HepG2 (cell line): ENCODE data around the gene ZBTB7A. TPM values are rescaled to one million over a fixed set of nuclear protein-coding genes. Genes with fewer than 3 reads are reported as not detected.

Experiments
- ADNP ChIP-seq: sonication (generic); formaldehyde crosslinking; IDR thresholded peaks from 2 replicates; pipeline ENCODE4 v1.4.0; 2020; ENCODE audit warnings: missing genetic modification reagents
- AHR ChIP-seq: IDR thresholded peaks from 2 replicates; pipeline ENCODE4 v1.6.1; 2018; ENCODE audit warnings: missing genetic modification reagents, missing compliant biosample characterization
- GABPA ChIP-seq, 2 experiments: IDR thresholded peaks; 2 replicates each; pipeline ENCODE4 v1.6.1; 2011 to 2016; ENCODE audit warnings: low read depth in 2 of 2, low read length in 1 of 2, missing biosample characterization in 1 of 2, missing genetic modification characterization in 1 of 2
- HMG20B ChIP-seq: conservative IDR thresholded peaks from 2 replicates; pipeline ENCODE4 v1.6.1; 2016; ENCODE audit warnings: missing genetic modification reagents, missing compliant biosample characterization
- LBX2 ChIP-seq: sonication (generic); formaldehyde crosslinking; IDR thresholded peaks from 2 replicates; pipeline ENCODE4 v1.5.0; 2020; ENCODE audit warnings: missing genetic modification reagents, mild to moderate bottlenecking, borderline replicate concordance
- MAF1 ChIP-seq: sonication (generic); formaldehyde crosslinking; IDR thresholded peaks from 2 replicates; pipeline ENCODE4 v1.5.0; 2020; ENCODE audit warnings: missing genetic modification reagents, borderline replicate concordance
- MED13 ChIP-seq: sonication (generic); formaldehyde crosslinking; IDR thresholded peaks from 2 replicates; pipeline ENCODE4 v1.5.0; 2020; ENCODE audit warnings: missing genetic modification reagents
- NFIB ChIP-seq: sonication (generic); formaldehyde crosslinking; IDR thresholded peaks from 2 replicates; pipeline ENCODE4 v1.9.0; 2021; ENCODE audit warnings: missing genetic modification reagents, mild to moderate bottlenecking, borderline replicate concordance
- NFKB2 ChIP-seq: sonication (generic); formaldehyde crosslinking; IDR thresholded peaks from 2 replicates; pipeline ENCODE4 v1.4.0; 2020; ENCODE audit warnings: missing genetic modification reagents, borderline replicate concordance
- RAD51 ChIP-seq: fragments of 450-650 bp; IDR thresholded peaks from 2 replicates; pipeline ENCODE4 v1.6.1; 2016; ENCODE audit warnings: borderline replicate concordance
- SMARCE1 ChIP-seq: fragments of 450-650 bp; IDR thresholded peaks from 2 replicates; pipeline ENCODE4 v1.6.1; 2017; ENCODE audit warnings: borderline replicate concordance
- SOX6 ChIP-seq, 2 experiments: fragments of 450-650 bp in 1 of 2; sonication (generic) in 1 of 2; formaldehyde crosslinking in 1 of 2; IDR thresholded peaks; 2 replicates each; pipeline versions ENCODE4 v1.4.0 to v1.6.1; 2017 to 2020; ENCODE audit warnings: antibody characterized with exemption in 1 of 2, mild to moderate bottlenecking in 1 of 2, missing genetic modification reagents in 1 of 2
- SP4 ChIP-seq: sonication (generic); formaldehyde crosslinking; IDR thresholded peaks from 2 replicates; pipeline ENCODE4 v1.8.1; 2023; ENCODE audit warnings: mild to moderate bottlenecking, missing genetic modification reagents
- ZBTB40 ChIP-seq, 2 experiments: fragments of 450-650 bp in 1 of 2; sonication (generic) in 1 of 2; formaldehyde crosslinking in 1 of 2; IDR thresholded peaks; 2 replicates each; pipeline versions ENCODE4 v1.6.1 to v1.8.0; 2016 to 2022; ENCODE audit warnings: antibody characterized with exemption in 1 of 2, mild to moderate bottlenecking in 1 of 2, missing genetic modification reagents in 1 of 2
- ZNF577 ChIP-seq: sonication (generic); formaldehyde crosslinking; IDR thresholded peaks from 2 replicates; pipeline ENCODE4 v1.4.0; 2020; ENCODE audit warnings: mild to moderate bottlenecking, low read depth, missing genetic modification reagents, borderline replicate concordance
- ZNF616 ChIP-seq: sonication (generic); formaldehyde crosslinking; IDR thresholded peaks from 2 replicates; pipeline ENCODE4 v1.5.0; 2020; ENCODE audit warnings: low read depth, mild to moderate bottlenecking, missing genetic modification reagents
- ZNF781 ChIP-seq: sonication (generic); formaldehyde crosslinking; IDR thresholded peaks from 2 replicates; pipeline ENCODE4 v1.5.1; 2020; ENCODE audit warnings: borderline replicate concordance, mild to moderate bottlenecking, missing genetic modification reagents; ENCODE audit errors: not compliant biosample characterization
- ZNF850 ChIP-seq: sonication (generic); formaldehyde crosslinking; conservative IDR thresholded peaks from 2 replicates; pipeline ENCODE4 v1.9.0; 2021; ENCODE audit warnings: mild to moderate bottlenecking, missing genetic modification reagents
- polyA plus RNA-seq, 8 experiments: library from polyadenylated mRNA; depleted of rRNA in 3 of 8; stranded (reverse) in 7 of 8; unstranded in 1 of 8; fragments of >200 nt; fragmentation: Illumina TruSeq in 4 of 8; extraction: Trizol in 4 of 8; gene quantifications; 2 replicates each; pipeline versions ENCODE4 v1.2.1 to v1.2.3, GENCODE V29; 2011 to 2016; ENCODE audit warnings: low read depth in 4 of 8, missing spikeins in 1 of 8, mixed read lengths in 1 of 8; ENCODE audit not compliant: insufficient read depth in 1 of 8
- total RNA-seq, 5 experiments: library from RNA; depleted of rRNA; stranded (reverse); fragments of >200 nt; fragmentation: Illumina TruSeq; extraction: Trizol; gene quantifications; 2 replicates each; pipeline ENCODE4 v1.2.3, GENCODE V29; 2016; ENCODE audit warnings: low read depth in 1 of 5

Gene ZBTB7A
- total and polyA plus RNA-seq, 2 of the 13 experiments (the other 11 are each of a cell fraction or from before 2014, with no cell fraction given), result 3.6 to 4.0 TPM

DNA sequence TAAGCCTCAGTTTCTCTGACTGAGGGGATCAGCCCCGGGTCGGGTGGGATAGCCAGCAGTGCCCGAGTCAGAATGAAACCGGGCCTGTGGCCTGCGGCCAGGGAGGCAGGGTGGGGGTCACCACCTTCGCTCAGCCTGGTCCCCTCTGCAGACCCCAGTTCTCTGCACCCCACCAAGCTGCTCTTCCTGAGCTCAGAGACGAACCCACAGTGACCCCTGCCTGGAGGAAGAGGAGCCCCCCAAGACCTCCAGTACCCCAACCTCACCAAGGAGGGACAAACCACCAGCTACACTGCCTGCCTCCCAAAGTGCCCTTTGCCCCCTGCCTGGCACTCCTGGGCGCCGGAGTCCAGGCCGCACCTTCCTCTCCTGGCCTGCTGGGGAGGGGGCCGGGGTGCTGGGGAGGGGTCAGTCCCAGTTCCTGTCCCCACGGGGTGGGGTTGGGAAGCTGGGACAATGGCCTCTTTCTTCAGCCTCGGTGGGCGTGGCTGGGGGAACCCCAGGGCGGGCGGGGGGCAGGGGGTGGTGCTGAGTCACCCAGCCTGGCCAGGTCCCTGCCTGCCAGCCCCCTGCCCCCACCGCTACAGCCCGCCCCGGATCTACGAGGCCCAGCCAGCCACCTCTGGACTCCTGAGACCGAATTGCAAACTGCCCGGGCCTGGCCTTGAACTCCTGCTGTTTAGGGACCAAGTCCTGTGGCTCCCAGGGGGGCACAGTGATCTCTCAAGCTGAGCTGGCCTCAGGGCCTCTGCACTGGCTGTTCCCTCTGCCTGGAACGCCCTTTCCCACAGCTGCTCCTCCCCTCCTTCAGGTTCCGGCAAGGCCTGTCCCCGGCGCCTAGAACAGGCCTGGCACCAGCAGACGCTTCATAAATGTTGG is 14.3 kb downstream of the ZBTB7A start (continued):
- TF ChIP-seq ZNF781 (CRISPR knock-in tag) (no peak), NFKB2 (CRISPR knock-in tag) (no peak), AHR (no peak), SOX6 (IDR thresholded peaks at IDR 0.05) (no peak), SOX6 (CRISPR knock-in tag; IDR thresholded peaks at IDR 0.05) (peak; percentile 72), LBX2 (CRISPR knock-in tag) (no peak), ADNP (peak; percentile 100), SP4 (peak; percentile 77), MED13 (CRISPR knock-in tag) (peak; percentile 93; the same call in 1 of the 2 replicates), NFIB (no peak), HMG20B (CRISPR knock-in tag) (no peak; the same call in 1 of the 2 replicates), ZBTB40 (IDR thresholded peaks at IDR 0.05) (no peak), ZBTB40 (CRISPR knock-in tag; IDR thresholded peaks at IDR 0.05) (peak; percentile 80; the same call in 1 of the 2 replicates), ZNF577 (CRISPR knock-in tag) (no peak), SMARCE1 (no peak), ZNF850 (CRISPR knock-in tag) (peak; percentile 78; the same call in 1 of the 2 replicates), MAF1 (CRISPR knock-in tag) (peak; percentile 86; the same call in 1 of the 2 replicates), GABPA (IDR thresholded peaks at IDR 0.05; ENCODE audit: low read depth, low read length) (0 out of 2 replicates have a peak, but pooled peaks have one; percentile 9), GABPA (CRISPR knock-in tag; IDR thresholded peaks at IDR 0.05; ENCODE audit: low read depth) (peak; percentile 59; the same call in 1 of the 2 replicates), RAD51 (no peak), ZNF616 (CRISPR knock-in tag) (no peak)
